GM13977 (cell line): ENCODE results near the gene YTHDF1.
"Not testable (repeated sequence)": the region's sequence is repeated elsewhere in the genome, so short reads cannot be mapped to it uniquely, and the experiment has no call there.

ENCODE experiments used
- DNase-seq: peaks from one replicate; pipeline ENCODE4 v3.0.0; 2012; ENCODE audit warnings: low spot score
- CTCF ChIP-seq: IDR thresholded peaks from 2 replicates; pipeline ENCODE4 v1.5.1; 2012; ENCODE audit warnings: mild to moderate bottlenecking, control low read depth; ENCODE audit not compliant: insufficient read depth; ENCODE audit errors: extremely low read depth, missing control alignments
- in situ Hi-C: fragments of 300-500 bp; cut with MboI; formaldehyde crosslinking; loops from one replicate; pipeline ENCODE4 v1.12.0; 2022; ENCODE audit warnings: low sequenced_read_pairs, low pct_unique_long_range_greater_than_20kb, mixed read lengths, inconsistent platforms; ENCODE audit not compliant: unreplicated experiment

YTHDF1 gene

GRCh38 chr20:63223826-63224207 is 7.9 kb upstream of the YTHDF1 start:
- TF ChIP-seq CTCF = no peak
- in situ Hi-C loops = no loop called here
- DNase-seq = no peak

GRCh38 chr20:63223121-63223825 is 7.3 kb upstream of the YTHDF1 start:
- peak; percentile 74 for DNase-seq
- TF ChIP-seq CTCF = peak; percentile 85
- in situ Hi-C loops = no loop called here

- DNase-seq = no peak
- in situ Hi-C loops = no loop called here
- no peak for TF ChIP-seq CTCF
Observed at GRCh38 chr20:63222541-63222940, 6.6 kb upstream of the YTHDF1 start.

GRCh38 chr20:63221400-63222053 is 5.6 kb upstream of the YTHDF1 start:
- DNase-seq, in situ Hi-C loops: not testable (repeated sequence)

- in situ Hi-C loops = no loop called here
- no peak for DNase-seq
Observed at GRCh38 chr20:63220696-63221399, 4.9 kb upstream of the YTHDF1 start.

GRCh38 chr20:63219866-63220521 is 4.1 kb upstream of the YTHDF1 start:
- DNase-seq = no peak
- TF ChIP-seq CTCF = no peak
- in situ Hi-C loops = no loop called here

More at GRCh38 chr20:63220696-63221399, 4.9 kb upstream of the YTHDF1 start:
- TF ChIP-seq CTCF = no peak
